HepG2 (cell line): Measurements from ENCODE around the gene TMEM223. TPM values are rescaled to one million over a fixed set of nuclear protein-coding genes. Genes with fewer than 3 reads are reported as not detected.
A peak's percentile ranks its signal among the peaks of the same experiment; 100 is the strongest.

Experiments
- ATAC-seq: fragments of 200-7000 bp; cut with Tn5 transposase; 3 replicates; pipeline ENCODE4 v1.9.1; 2020; ENCODE audit warnings: mild to moderate bottlenecking, moderate library complexity
- BruUV-seq: library from RNA; stranded (reverse); fragments of 400-500 nt; replicated peaks from 2 replicates; lab custom pipeline; 2021; lab: Mats Ljungman, UMichigan
- CTCF ChIA-PET: fragments of 300-600 bp; formaldehyde crosslinking; extraction: SDS; loops from one replicate; lab custom pipeline; 2021; ENCODE audit warnings: low total read pairs, inconsistent platforms, low intra/inter-chr PET ratio; lab: Yijun Ruan, JAX
- POLR2A ChIA-PET: fragments of 350-600 bp; sonication (Branson Sonifier 250); formaldehyde crosslinking; loops from one replicate; lab custom pipeline; 2020; ENCODE audit warnings: antibody characterized with exemption, inconsistent platforms; lab: Yijun Ruan, JAX
- DNase-seq: peaks from one replicate; pipeline ENCODE4 v3.0.0-alpha.2; 2015; ENCODE audit warnings: low spot score
- FAIRE-seq: peaks from 3 replicates; lab custom pipeline; 2011; peaks lifted over from hg19 to GRCh38; lab: Jason Lieb, UNC
- H2AFZ ChIP-seq: one replicate; pipeline ENCODE4 v1.6.1; 2011; ENCODE audit warnings: low read length, inconsistent platforms
- H3K27ac ChIP-seq: fragments of 300-600 bp; 3 replicates; pipeline ENCODE4 v1.8.0; 2011; ENCODE audit warnings: mixed run types, mild to moderate bottlenecking, mixed read lengths, low read length, inconsistent platforms; ENCODE audit not compliant: insufficient read depth; ENCODE audit errors: extremely low read length
- H3K27me3 ChIP-seq, 2 experiments: fragments of 200-600 bp in 1 of 2; 2 replicates in 1 of 2; 3 replicates in 1 of 2; pipeline versions ENCODE4 v1.6.0 to v1.8.0; 2011; ENCODE audit warnings: low read length in 2 of 2, mild to moderate bottlenecking in 2 of 2, moderate library complexity in 2 of 2, inconsistent platforms in 1 of 2; ENCODE audit not compliant: insufficient read depth in 2 of 2, control insufficient read depth in 1 of 2
- H3K36me3 ChIP-seq, 2 experiments: fragments of 200-600 bp in 1 of 2; replicated peaks in 1 of 2; 2 replicates in 1 of 2; 3 replicates in 1 of 2; pipeline versions ENCODE4 v1.5.1 to v1.8.0; 2011; ENCODE audit warnings: low read length in 2 of 2, inconsistent platforms in 1 of 2; ENCODE audit not compliant: insufficient read depth in 2 of 2, control insufficient read depth in 1 of 2
- H3K4me1 ChIP-seq: 2 replicates; pipeline ENCODE4 v1.5.1; 2012; ENCODE audit warnings: low read length, inconsistent platforms; ENCODE audit not compliant: insufficient read depth
- H3K4me2 ChIP-seq: 2 replicates; pipeline ENCODE4 v1.6.0; 2011; ENCODE audit warnings: low read depth, low read length, inconsistent platforms
- H3K4me3 ChIP-seq, 3 experiments: fragments of 200-600 bp in 1 of 3; sonication (generic), shearing (Covaris generic) in 1 of 3; replicated peaks in 1 of 3; 2 replicates each; pipeline ENCODE4 v1.5.1; 2011 to 2016; ENCODE audit warnings: low read length in 3 of 3, inconsistent platforms in 2 of 3, low read depth in 2 of 3, mild to moderate bottlenecking in 2 of 3, control low read depth in 1 of 3, mixed read lengths in 1 of 3; ENCODE audit not compliant: insufficient read depth in 1 of 3
- H3K79me2 ChIP-seq: one replicate; pipeline ENCODE4 v1.6.1; 2011; ENCODE audit warnings: low read length, inconsistent platforms; ENCODE audit not compliant: insufficient read depth
- H3K9ac ChIP-seq: 2 replicates; pipeline ENCODE4 v1.6.0; 2011; ENCODE audit warnings: mild to moderate bottlenecking, low read depth, low read length, inconsistent platforms; ENCODE audit not compliant: insufficient read depth
- H3K9me3 ChIP-seq: 2 replicates; pipeline ENCODE4 v1.5.1; 2012; ENCODE audit warnings: mild to moderate bottlenecking, low read length
- H4K20me1 ChIP-seq: 2 replicates; pipeline ENCODE4 v1.6.0; 2011; ENCODE audit warnings: inconsistent platforms, mild to moderate bottlenecking, low read length, moderate library complexity; ENCODE audit not compliant: insufficient read depth
- ATRX ChIP-seq: sonication (generic); formaldehyde crosslinking; IDR thresholded peaks from 2 replicates; pipeline ENCODE4 v1.4.0; 2020; ENCODE audit warnings: missing genetic modification reagents, borderline replicate concordance
- CEBPB ChIP-seq: IDR thresholded peaks from 2 replicates; pipeline ENCODE4 v1.6.1; 2011; ENCODE audit warnings: low read depth, low read length, improper control_type of control experiment, borderline replicate concordance
- CREB1 ChIP-seq, 2 experiments: fragments of 450-650 bp in 1 of 2; IDR thresholded peaks; 2 replicates each; pipeline ENCODE4 v1.6.1; 2016 to 2017; ENCODE audit warnings: control low read depth in 1 of 2, mild to moderate bottlenecking in 1 of 2, missing compliant biosample characterization in 1 of 2, missing genetic modification characterization in 1 of 2
- ETV5 ChIP-seq: IDR thresholded peaks from 2 replicates; pipeline ENCODE4 v1.6.1; 2018; ENCODE audit warnings: missing biosample characterization, missing genetic modification reagents, inconsistent platforms, borderline replicate concordance
- FOXP1 ChIP-seq, 2 experiments: fragments of 450-650 bp in 1 of 2; IDR thresholded peaks; 2 replicates each; pipeline ENCODE4 v1.6.1; 2017 to 2018; ENCODE audit warnings: antibody characterized with exemption in 1 of 2
- HNF4G ChIP-seq, 2 experiments: sonication (generic) in 1 of 2; formaldehyde crosslinking in 1 of 2; IDR thresholded peaks; 2 replicates each; pipeline versions ENCODE4 v1.4.0 to v1.6.1; 2011 to 2020; ENCODE audit warnings: borderline replicate concordance in 2 of 2, low read depth in 2 of 2, mild to moderate bottlenecking in 2 of 2, low read length in 1 of 2, missing genetic modification reagents in 1 of 2, moderate library complexity in 1 of 2
- PAX8 ChIP-seq: sonication (generic); formaldehyde crosslinking; IDR thresholded peaks from 2 replicates; pipeline ENCODE4 v1.8.0; 2022; ENCODE audit warnings: mild to moderate bottlenecking, missing genetic modification reagents, borderline replicate concordance
- ZNF20 ChIP-seq: sonication (generic); formaldehyde crosslinking; IDR thresholded peaks from 2 replicates; pipeline ENCODE4 v1.4.0; 2020; ENCODE audit warnings: mild to moderate bottlenecking, moderate library complexity, missing genetic modification reagents
- ZNF431 ChIP-seq: sonication (generic); formaldehyde crosslinking; IDR thresholded peaks from 2 replicates; pipeline ENCODE4 v1.9.0; 2022; ENCODE audit warnings: missing genetic modification reagents, low read depth, mild to moderate bottlenecking, borderline replicate concordance
- WGBS: methylation state at CpG from one replicate; pipeline ENCODE4 v1.1.6; 2017; ENCODE audit warnings: low lambda C conversion rate; 5-methylcytosine and 5-hydroxymethylcytosine counted together
- in situ Hi-C: cut with HindIII; loops from 2 replicates; pipeline ENCODE4 v1.10.0; 2017; ENCODE audit warnings: low pct_unique_long_range_greater_than_20kb; ENCODE audit not compliant: extremely low pct_ligation_motif_present
- intact Hi-C: fragments of 100-400 bp; cut with micrococcal nuclease; formaldehyde crosslinking; loops from one replicate; pipeline ENCODE4 v1.10.0; 2022; ENCODE audit not compliant: unreplicated experiment
- polyA plus RNA-seq, 8 experiments: library from polyadenylated mRNA; depleted of rRNA in 3 of 8; stranded (reverse) in 7 of 8; unstranded in 1 of 8; fragments of >200 nt; fragmentation: Illumina TruSeq in 4 of 8; extraction: Trizol in 4 of 8; gene quantifications; 2 replicates each; pipeline versions ENCODE4 v1.2.1 to v1.2.3, GENCODE V29; 2011 to 2016; ENCODE audit warnings: low read depth in 4 of 8, missing spikeins in 1 of 8, mixed read lengths in 1 of 8; ENCODE audit not compliant: insufficient read depth in 1 of 8
- total RNA-seq, 5 experiments: library from RNA; depleted of rRNA; stranded (reverse); fragments of >200 nt; fragmentation: Illumina TruSeq; extraction: Trizol; gene quantifications; 2 replicates each; pipeline ENCODE4 v1.2.3, GENCODE V29; 2016; ENCODE audit warnings: low read depth in 1 of 5

The TMEM223 gene
- total and polyA plus RNA-seq, 2 of the 13 experiments (the other 11 are each of a cell fraction or from before 2014, with no cell fraction given), result 19.5 to 24.9 TPM

DNA sequence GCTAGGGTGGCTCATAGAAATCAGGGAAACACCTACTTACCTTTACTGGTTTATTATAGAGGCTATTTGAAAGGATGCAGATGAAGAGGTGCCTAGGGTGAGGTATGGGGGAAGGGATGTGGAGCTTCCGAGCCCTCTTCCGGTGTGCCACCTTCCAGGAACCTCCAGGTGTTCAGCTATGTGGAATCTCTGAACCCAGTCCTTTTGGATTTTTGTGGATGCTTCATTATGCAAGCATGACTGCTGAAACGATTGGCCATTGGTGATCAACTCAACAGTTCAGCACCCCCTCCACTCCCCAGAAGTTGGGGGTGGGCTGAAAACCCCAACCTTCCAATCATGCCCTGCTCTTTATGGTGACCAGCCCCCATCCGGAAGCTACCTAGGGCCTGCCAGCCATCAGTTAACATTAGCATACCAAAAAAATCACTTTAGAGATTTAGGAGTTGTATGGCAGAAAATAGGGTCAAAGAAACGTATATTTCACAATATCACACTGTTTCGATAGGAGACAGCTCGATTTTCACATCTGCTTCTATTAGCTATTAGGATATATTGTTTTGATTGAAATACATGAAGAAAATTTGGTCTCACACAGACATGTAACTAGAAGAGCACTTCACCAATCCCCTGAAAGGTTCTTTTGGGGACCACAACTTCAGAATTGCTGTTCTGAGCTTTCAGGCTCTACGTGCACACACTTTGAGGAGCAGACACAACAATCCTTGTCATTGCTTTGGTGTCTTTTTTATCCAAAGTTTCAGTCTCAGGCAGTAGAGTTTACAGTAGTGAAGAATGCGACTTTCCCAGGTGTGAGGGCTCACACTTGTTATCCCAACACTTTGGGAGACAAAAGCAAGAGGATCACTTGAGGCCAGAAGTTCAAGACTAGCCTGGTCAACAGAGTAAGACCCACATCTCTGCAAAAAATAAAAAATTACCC is 33.7 kb downstream of the TMEM223 start (continued):
- TF ChIP-seq ETV5, result peak; percentile 20; the same call in 1 of the 2 replicates
- TF ChIP-seq ATRX (CRISPR knock-in tag), result no peak
- TF ChIP-seq CEBPB, result peak; percentile 47; the same call in 1 of the 2 replicates

GRCh38 chr11:62755086-62755615 is 36.7 kb downstream of the TMEM223 start:
- H3K4me3 ChIP-seq, result peak overlapping the region in 1 of 3 experiments; percentile 86; a peak in 2 of 6 replicates
- DNase-seq, result peak; percentile 37
- peak; percentile 10; the same call in 1 of the 3 replicates for ATAC-seq
- H3K79me2 ChIP-seq, result no peaks in the 10 kb centered on the region
- WGBS, result 23% methylated on average over 10 of the region's 10 CpGs
- in situ Hi-C loops, result no loop called here
- POLR2A ChIA-PET, result interaction anchor here (1.7 to 4.4 kb wide), 6 partner anchors 15 to 164 kb away, joined by 16 to 129 read pairs (median 44); partner anchors contain the start of genes HNRNPUL2, SLC3A2, STX5 and TAF6L
- H3K4me1 ChIP-seq, result peaks cover 36% of the 10 kb centered on the region
- peak overlapping the region; percentile 76 for H3K4me2 ChIP-seq
- no peak for FAIRE-seq
- intact Hi-C loops, result no loop called here
- H3K36me3 ChIP-seq, result peaks cover 6 to 8% of the 10 kb centered on the region in 2 experiments; a peak in 3 of 5 replicates
- 0 out of 2 replicates have a peak overlapping the region, but pooled peaks have one; percentile 2 for H3K9ac ChIP-seq
- TF ChIP-seq FOXP1 (IDR thresholded peaks at IDR 0.05) (no peak), FOXP1 (CRISPR knock-in tag; IDR thresholded peaks at IDR 0.05) (no peak), CREB1 (IDR thresholded peaks at IDR 0.05) (no peak), CREB1 (CRISPR knock-in tag; IDR thresholded peaks at IDR 0.05) (no peak), HNF4G (IDR thresholded peaks at IDR 0.05; ENCODE audit: borderline replicate concordance, low read depth, low read length) (no peak), HNF4G (CRISPR knock-in tag; IDR thresholded peaks at IDR 0.05; ENCODE audit: borderline replicate concordance, low read depth) (0 out of 2 replicates have a peak, but pooled peaks have one; percentile 5), ZNF431 (CRISPR knock-in tag) (no peak), PAX8 (CRISPR knock-in tag) (no peak), ZNF20 (CRISPR knock-in tag) (no peak)
- no peaks in the 10 kb centered on the region for H4K20me1 ChIP-seq
- no peaks in the 10 kb centered on the region for H3K27me3 ChIP-seq
- CTCF ChIA-PET, result no interaction called here
- H3K27ac ChIP-seq, result no peak overlapping the region
- no peaks in the 10 kb centered on the region for H3K9me3 ChIP-seq
- BruUV-seq, result no TSS peak
- H2AFZ ChIP-seq, result peak overlapping the region; percentile 67
